AML-193 (cell line): ENCODE measurements around the gene KCNN1.
"Not testable (repeated sequence)": the region's sequence is repeated elsewhere in the genome, so short reads cannot be mapped to it uniquely, and the experiment has no call there.

Source experiments
- DNase-seq, 2 experiments: peaks; one replicate each; lab custom pipeline; 2025; lab: John Stamatoyannopoulos, UW

KCNN1 gene

GRCh38 chr19:18001777-18002345 is 35.0 kb downstream of the KCNN1 start:
- peak in 1 of 2 experiments; percentile 4 for DNase-seq

- peak; percentile 43 to 67 for DNase-seq
These were observed 35.5 kb downstream of the KCNN1 start for GRCh38 chr19:18002347-18002850.

GRCh38 chr19:18005750-18006149 is 38.8 kb downstream of the KCNN1 start:
- not testable (repeated sequence) for DNase-seq

- DNase-seq = peak; percentile 56 to 58
These were observed 40.4 kb downstream of the KCNN1 start for GRCh38 chr19:18007044-18007916.

- peak; percentile 79 to 85 for DNase-seq
These were observed 41.2 kb downstream of the KCNN1 start, which contains the start of gene ARRDC2 for GRCh38 chr19:18007917-18008673. ARRDC2 (plus strand) TSS chr19:18008170; CDS start chr19:18008311, 141 bp downstream.

GRCh38 chr19:18008814-18009213 is 41.9 kb downstream of the KCNN1 start:
- DNase-seq = no peak

GRCh38 chr19:18009412-18010066 is 42.6 kb downstream of the KCNN1 start:
- no peak for DNase-seq

- no peak for DNase-seq
These were observed 43.2 kb downstream of the KCNN1 start for GRCh38 chr19:18010149-18010548.

- no peak for DNase-seq
These were observed 46.6 kb downstream of the KCNN1 start for GRCh38 chr19:18013210-18014111.

- DNase-seq = no peak
These were observed 47.3 kb downstream of the KCNN1 start for GRCh38 chr19:18014197-18014596.

GRCh38 chr19:18016209-18016910 is 49.5 kb downstream of the KCNN1 start:
- DNase-seq = no peak

- DNase-seq = no peak
These were observed 50.6 kb downstream of the KCNN1 start for GRCh38 chr19:18017275-18018083.

GRCh38 chr19:18020212-18021085 is 53.5 kb downstream of the KCNN1 start:
- no peak for DNase-seq

GRCh38 chr19:18021121-18021755 is 54.3 kb downstream of the KCNN1 start:
- peak in 1 of 2 experiments; percentile 21 for DNase-seq

GRCh38 chr19:18023622-18024251 is 56.8 kb downstream of the KCNN1 start:
- peak; percentile 57 to 60 for DNase-seq

- no peak for DNase-seq
These were observed 60.2 kb downstream of the KCNN1 start for GRCh38 chr19:18027151-18027550.
